HEK293T (cell line): Measurements from ENCODE around the gene CPEB1.
"Not testable (repeated sequence)": the region's sequence is repeated elsewhere in the genome, so short reads cannot be mapped to it uniquely, and the experiment has no call there.

Source experiments
- ARNT ChIP-seq: fragments of 450-650 bp; IDR thresholded peaks from 2 replicates; pipeline ENCODE4 v1.6.1; 2017; ENCODE audit warnings: mild to moderate bottlenecking
- FOXM1 ChIP-seq: fragments of 450-650 bp; IDR thresholded peaks from 2 replicates; pipeline ENCODE4 v1.6.1; 2017; ENCODE audit warnings: mild to moderate bottlenecking, borderline replicate concordance
- HDGF ChIP-seq: fragments of 450-650 bp; IDR thresholded peaks from 2 replicates; pipeline ENCODE4 v1.6.1; 2017; ENCODE audit warnings: antibody characterized with exemption, borderline replicate concordance
- SP1 ChIP-seq: fragments of 450-650 bp; IDR thresholded peaks from 2 replicates; pipeline ENCODE4 v1.6.1; 2017
- SUZ12 ChIP-seq: fragments of 450-650 bp; IDR thresholded peaks from 2 replicates; pipeline ENCODE4 v1.6.1; 2016; ENCODE audit warnings: mild to moderate bottlenecking

DNA sequence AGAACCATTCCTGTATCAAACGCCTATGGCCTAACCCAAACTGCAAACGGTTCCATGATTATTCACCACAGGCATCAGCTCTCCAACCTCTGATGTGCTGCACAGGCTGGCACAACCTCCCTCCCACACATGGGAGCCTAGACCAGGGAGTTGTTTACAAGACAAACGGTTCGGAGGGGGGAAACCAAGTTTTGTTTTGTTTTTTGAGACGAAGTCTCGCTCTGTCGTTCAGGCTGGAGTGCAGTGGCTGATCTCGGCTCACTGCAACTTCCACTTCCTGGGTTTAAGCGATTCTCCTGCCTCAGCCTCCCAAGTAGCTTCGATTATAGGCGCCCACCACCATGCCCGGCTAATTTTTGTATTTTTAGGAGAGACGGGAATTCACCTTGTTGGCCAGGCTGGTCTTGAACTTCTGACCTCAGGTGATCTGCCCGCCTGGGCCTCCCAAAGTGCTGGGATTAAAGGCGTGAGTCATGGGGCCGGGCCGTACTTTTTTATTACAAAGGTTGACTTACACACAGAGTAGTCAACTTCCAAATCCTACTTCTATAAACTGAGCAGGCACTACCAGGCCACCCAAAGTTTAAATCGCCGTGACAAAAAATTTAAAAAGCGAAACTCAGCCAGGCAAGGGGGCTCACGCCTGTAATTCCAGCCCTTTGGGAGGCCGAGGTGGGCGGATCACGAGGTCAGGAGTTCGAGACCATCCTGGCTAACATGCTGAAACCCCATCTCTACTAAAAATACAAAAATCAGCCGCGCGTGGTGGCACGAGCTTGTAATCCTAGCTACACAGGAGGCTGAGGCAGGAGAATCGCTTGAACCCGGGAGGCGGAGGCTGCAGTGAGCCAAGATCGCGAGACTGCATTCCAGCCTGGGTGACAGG, 2.0 kb downstream of the CPEB1 start:
- TF ChIP-seq SUZ12, ARNT, HDGF, FOXM1, SP1: not testable (repeated sequence)
